GM23338 (cell line): ENCODE data around the gene FYN. TPM values are rescaled to one million over a fixed set of nuclear protein-coding genes. Genes with fewer than 3 reads are reported as not detected.

Source experiments
- ATAC-seq: fragments of 200-7000 bp; cut with Tn5 transposase; 3 replicates; pipeline ENCODE4 v1.9.1; 2020
- DNase-seq: peaks from one replicate; pipeline ENCODE4 v3.0.0-alpha.2; 2015; ENCODE audit warnings: low spot score
- H2AFZ ChIP-seq: fragments of 200-600 bp; sonication (generic); 2 replicates; pipeline ENCODE4 v1.8.0; 2016; ENCODE audit warnings: antibody characterized with exemption, mild to moderate bottlenecking, moderate library complexity
- H3F3A ChIP-seq: fragments of 200-600 bp; sonication (generic); replicated peaks from 2 replicates; pipeline ENCODE4 v1.8.0; 2017; ENCODE audit warnings: antibody characterized with exemption, mixed run types, low read depth
- H3K27ac ChIP-seq: fragments of 200-600 bp; sonication (generic); 2 replicates; pipeline ENCODE4 v1.6.1; 2016; ENCODE audit warnings: low read depth
- H3K27me3 ChIP-seq: fragments of 200-600 bp; sonication (generic); 2 replicates; pipeline ENCODE4 v1.8.0; 2016; ENCODE audit warnings: mild to moderate bottlenecking, mixed run types, moderate library complexity; ENCODE audit not compliant: insufficient read depth
- H3K36me3 ChIP-seq: fragments of 200-600 bp; sonication (generic); 2 replicates; pipeline ENCODE4 v1.8.0; 2016; ENCODE audit warnings: mild to moderate bottlenecking; ENCODE audit not compliant: insufficient read depth
- H3K4me1 ChIP-seq: fragments of 200-600 bp; sonication (generic); 2 replicates; pipeline ENCODE4 v1.8.0; 2016; ENCODE audit warnings: mild to moderate bottlenecking, moderate library complexity; ENCODE audit not compliant: insufficient read depth
- H3K4me2 ChIP-seq: fragments of 200-600 bp; sonication (generic); 2 replicates; pipeline ENCODE4 v1.7.1; 2017; ENCODE audit warnings: mixed run types
- H3K4me3 ChIP-seq: fragments of 200-600 bp; sonication (generic); 2 replicates; pipeline ENCODE4 v1.6.1; 2016; ENCODE audit warnings: mixed run types
- H3K79me2 ChIP-seq: fragments of 200-600 bp; sonication (generic); replicated peaks from 2 replicates; pipeline ENCODE4 v1.8.0; 2017; ENCODE audit warnings: mild to moderate bottlenecking; ENCODE audit not compliant: insufficient read depth
- H3K9me2 ChIP-seq: fragments of 200-600 bp; sonication (generic); 2 replicates; pipeline ENCODE4 v1.8.0; 2017; ENCODE audit not compliant: insufficient read depth
- H4K20me1 ChIP-seq: fragments of 200-600 bp; sonication (generic); replicated peaks from 2 replicates; pipeline ENCODE4 v1.8.0; 2017; ENCODE audit warnings: mild to moderate bottlenecking; ENCODE audit not compliant: insufficient read depth
- H3K27ac Mint-ChIP-seq: 2 replicates; pipeline ENCODE4 v1.8.0; 2020; ENCODE audit warnings: inconsistent platforms, mild to moderate bottlenecking, moderate library complexity, mixed read lengths
- H3K27me3 Mint-ChIP-seq: 3 replicates; pipeline ENCODE4 v1.8.0; 2022; ENCODE audit warnings: low read depth, mild to moderate bottlenecking, moderate library complexity, mixed read lengths, inconsistent platforms; ENCODE audit not compliant: insufficient read depth, poor library complexity
- H3K36me3 Mint-ChIP-seq: 3 replicates; pipeline ENCODE4 v1.8.0; 2021; ENCODE audit warnings: low read depth, mild to moderate bottlenecking, inconsistent platforms, moderate library complexity, mixed read lengths
- H3K4me1 Mint-ChIP-seq: 3 replicates; pipeline ENCODE4 v1.8.0; 2020; ENCODE audit warnings: mild to moderate bottlenecking, inconsistent platforms, mixed read lengths
- H3K4me3 Mint-ChIP-seq: 3 replicates; pipeline ENCODE4 v1.8.0; 2021; ENCODE audit warnings: moderate library complexity, mild to moderate bottlenecking, inconsistent platforms, mixed read lengths
- H3K9me3 Mint-ChIP-seq: 3 replicates; pipeline ENCODE4 v1.8.0; 2020; ENCODE audit warnings: moderate library complexity, mild to moderate bottlenecking, inconsistent platforms, mixed read lengths
- CTCF ChIP-seq, 2 experiments: fragments of 200-600 bp in 1 of 2; sonication (generic) in 1 of 2; conservative IDR thresholded peaks; 2 replicates each; pipeline versions ENCODE4 v1.5.1 to v1.6.1; 2016 to 2017; ENCODE audit warnings: antibody characterized with exemption in 2 of 2, low read depth in 2 of 2, mild to moderate bottlenecking in 2 of 2, moderate library complexity in 1 of 2
- JUNB ChIP-seq: IDR thresholded peaks from one replicate; pipeline ENCODE4 v1.6.1; 2016; ENCODE audit warnings: antibody characterized with exemption; ENCODE audit not compliant: unreplicated experiment
- POLR2AphosphoS5 ChIP-seq: IDR thresholded peaks from 2 replicates; pipeline ENCODE4 v1.6.1; 2016; ENCODE audit warnings: antibody characterized with exemption, low read depth
- ZNF114 ChIP-seq: fragments of 250-450 bp; sonication (Bioruptor Pico); IDR thresholded peaks from 2 replicates; pipeline ENCODE4 v1.5.0; 2020; ENCODE audit warnings: mild to moderate bottlenecking, moderate library complexity
- ZNF331 ChIP-seq: fragments of 250-450 bp; sonication (Bioruptor Pico); IDR thresholded peaks from 2 replicates; pipeline ENCODE4 v1.5.0; 2020; ENCODE audit warnings: low read depth, mild to moderate bottlenecking, moderate library complexity
- ZNF462 ChIP-seq: fragments of 250-450 bp; sonication (Bioruptor Pico); IDR thresholded peaks from 2 replicates; pipeline ENCODE4 v1.5.0; 2020; ENCODE audit warnings: mild to moderate bottlenecking, moderate library complexity
- polyA plus RNA-seq: library from polyadenylated mRNA; unstranded; fragments of >200 nt; fragmentation: Nextera tagmentation; extraction: Ambion mirVana; gene quantifications from 2 replicates; pipeline ENCODE4 v1.2.1, GENCODE V29; 2016
- total RNA-seq: library from RNA; depleted of rRNA; stranded (reverse); fragments of >200 nt; shearing (Covaris generic); gene quantifications from 2 replicates; pipeline ENCODE4 v1.2.3, GENCODE V29; 2014
- TF ChIP-seq, protein P1 (sequence below): IDR thresholded peaks from one replicate; pipeline ENCODE4 v1.6.1; 2018; ENCODE audit warnings: antibody characterized with exemption; ENCODE audit not compliant: unreplicated experiment

Gene FYN
- total and polyA plus RNA-seq, 2 experiments from 2014 or later, result 46.8 to 143 TPM

GRCh38 chr6:111685526-111685925 is 187.7 kb downstream of the FYN start:
- H3K27ac Mint-ChIP-seq, result no peak overlapping the region
- Histone ChIP-seq H3K36me3 (no peaks in the 10 kb centered on the region), H3K4me1 (peaks cover 11% of the 10 kb centered on the region; the same call in 1 of the 2 replicates), H3F3A (no peaks in the 10 kb centered on the region), H3K27me3 (no peaks in the 10 kb centered on the region), H3K27ac (no peak overlapping the region), H3K4me2 (no peak overlapping the region), H2AFZ (no peak overlapping the region), H4K20me1 (0 out of 2 replicates have a peak, but pooled peaks cover 7% of the 10 kb centered on the region), H3K9me2 (no peaks in the 10 kb centered on the region), H3K4me3 (no peak overlapping the region), H3K79me2 (no peaks in the 10 kb centered on the region)
- DNase-seq (no peak), ATAC-seq (no peak)
- H3K9me3 Mint-ChIP-seq, result no peaks in the 10 kb centered on the region
- no peak overlapping the region for H3K4me3 Mint-ChIP-seq
- TF ChIP-seq ZNF462, result no peak
- TF ChIP-seq JUNB, result no peak
- TF ChIP-seq POLR2AphosphoS5, result no peak
- no peak for TF ChIP-seq ZNF331 (CRISPR knock-in tag)
- TF ChIP-seq ZNF114, result no peak
- TF ChIP-seq, protein P1, sequence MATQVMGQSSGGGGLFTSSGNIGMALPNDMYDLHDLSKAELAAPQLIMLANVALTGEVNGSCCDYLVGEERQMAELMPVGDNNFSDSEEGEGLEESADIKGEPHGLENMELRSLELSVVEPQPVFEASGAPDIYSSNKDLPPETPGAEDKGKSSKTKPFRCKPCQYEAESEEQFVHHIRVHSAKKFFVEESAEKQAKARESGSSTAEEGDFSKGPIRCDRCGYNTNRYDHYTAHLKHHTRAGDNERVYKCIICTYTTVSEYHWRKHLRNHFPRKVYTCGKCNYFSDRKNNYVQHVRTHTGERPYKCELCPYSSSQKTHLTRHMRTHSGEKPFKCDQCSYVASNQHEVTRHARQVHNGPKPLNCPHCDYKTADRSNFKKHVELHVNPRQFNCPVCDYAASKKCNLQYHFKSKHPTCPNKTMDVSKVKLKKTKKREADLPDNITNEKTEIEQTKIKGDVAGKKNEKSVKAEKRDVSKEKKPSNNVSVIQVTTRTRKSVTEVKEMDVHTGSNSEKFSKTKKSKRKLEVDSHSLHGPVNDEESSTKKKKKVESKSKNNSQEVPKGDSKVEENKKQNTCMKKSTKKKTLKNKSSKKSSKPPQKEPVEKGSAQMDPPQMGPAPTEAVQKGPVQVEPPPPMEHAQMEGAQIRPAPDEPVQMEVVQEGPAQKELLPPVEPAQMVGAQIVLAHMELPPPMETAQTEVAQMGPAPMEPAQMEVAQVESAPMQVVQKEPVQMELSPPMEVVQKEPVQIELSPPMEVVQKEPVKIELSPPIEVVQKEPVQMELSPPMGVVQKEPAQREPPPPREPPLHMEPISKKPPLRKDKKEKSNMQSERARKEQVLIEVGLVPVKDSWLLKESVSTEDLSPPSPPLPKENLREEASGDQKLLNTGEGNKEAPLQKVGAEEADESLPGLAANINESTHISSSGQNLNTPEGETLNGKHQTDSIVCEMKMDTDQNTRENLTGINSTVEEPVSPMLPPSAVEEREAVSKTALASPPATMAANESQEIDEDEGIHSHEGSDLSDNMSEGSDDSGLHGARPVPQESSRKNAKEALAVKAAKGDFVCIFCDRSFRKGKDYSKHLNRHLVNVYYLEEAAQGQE, result no peak
- no peak for TF ChIP-seq CTCF (conservative IDR thresholded peaks at IDR 0.05; ENCODE audit: low read depth in 2 of 2)
- no peaks in the 10 kb centered on the region for H3K27me3 Mint-ChIP-seq
- peaks cover 30% of the 10 kb centered on the region for H3K36me3 Mint-ChIP-seq
- peaks cover 17% of the 10 kb centered on the region for H3K4me1 Mint-ChIP-seq
